OCI-LY3 (cell line): ENCODE measurements around the gene EPHB1.

Source experiments
- EZH2phosphoT487 ChIP-seq: fragments of 200-600 bp; shearing (Covaris generic); IDR thresholded peaks from 2 replicates; pipeline ENCODE4 v1.6.1; 2018; ENCODE audit warnings: antibody characterized with exemption, mixed run types, low read depth
- TF ChIP-seq, protein P1 (sequence below): fragments of 200-600, 300-600 bp; sonication (generic); IDR thresholded peaks from 2 replicates; pipeline ENCODE4 v1.5.1; 2014; ENCODE audit warnings: antibody characterized with exemption, low read length, low read depth

DNA sequence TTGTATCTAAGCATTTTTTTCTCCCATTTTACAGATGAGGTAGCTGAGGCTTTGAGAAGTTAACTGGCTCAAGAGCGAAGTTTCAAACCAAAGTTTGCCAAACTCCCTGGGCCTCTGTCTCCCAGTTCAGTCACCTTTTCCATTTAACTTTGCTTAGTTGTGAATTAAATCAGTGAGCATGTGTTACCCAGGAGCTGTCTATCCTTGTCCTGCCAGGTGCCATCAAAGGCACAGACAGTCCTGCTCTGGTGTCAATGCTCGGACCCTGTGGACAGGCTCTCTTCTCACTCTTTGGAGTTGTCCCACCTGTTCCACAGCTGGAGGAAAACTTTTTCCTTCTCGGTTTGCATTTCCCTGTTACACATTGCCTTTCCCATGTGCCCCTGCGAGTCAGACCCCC is 8.6 kb downstream of the EPHB1 start:
- TF ChIP-seq, protein P1, sequence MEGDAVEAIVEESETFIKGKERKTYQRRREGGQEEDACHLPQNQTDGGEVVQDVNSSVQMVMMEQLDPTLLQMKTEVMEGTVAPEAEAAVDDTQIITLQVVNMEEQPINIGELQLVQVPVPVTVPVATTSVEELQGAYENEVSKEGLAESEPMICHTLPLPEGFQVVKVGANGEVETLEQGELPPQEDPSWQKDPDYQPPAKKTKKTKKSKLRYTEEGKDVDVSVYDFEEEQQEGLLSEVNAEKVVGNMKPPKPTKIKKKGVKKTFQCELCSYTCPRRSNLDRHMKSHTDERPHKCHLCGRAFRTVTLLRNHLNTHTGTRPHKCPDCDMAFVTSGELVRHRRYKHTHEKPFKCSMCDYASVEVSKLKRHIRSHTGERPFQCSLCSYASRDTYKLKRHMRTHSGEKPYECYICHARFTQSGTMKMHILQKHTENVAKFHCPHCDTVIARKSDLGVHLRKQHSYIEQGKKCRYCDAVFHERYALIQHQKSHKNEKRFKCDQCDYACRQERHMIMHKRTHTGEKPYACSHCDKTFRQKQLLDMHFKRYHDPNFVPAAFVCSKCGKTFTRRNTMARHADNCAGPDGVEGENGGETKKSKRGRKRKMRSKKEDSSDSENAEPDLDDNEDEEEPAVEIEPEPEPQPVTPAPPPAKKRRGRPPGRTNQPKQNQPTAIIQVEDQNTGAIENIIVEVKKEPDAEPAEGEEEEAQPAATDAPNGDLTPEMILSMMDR, result no peak
- no peak for TF ChIP-seq EZH2phosphoT487
